ENCODE data around the gene KIAA1217.

The KIAA1217 gene

GRCh38 chr10:24545585-24545984 lies 336.6 kb downstream of the KIAA1217 start:
- no peak for TF ChIP-seq ZNF214 (tag by site-specific recombination; IDR thresholded peaks at IDR 0.05; ENCODE audit: borderline replicate concordance)
- no peak for TF ChIP-seq ZNF677 (tag by site-specific recombination; IDR thresholded peaks at IDR 0.05)
- TF ChIP-seq ZSCAN16 (tag by site-specific recombination; IDR thresholded peaks at IDR 0.05) = no peak
- TF ChIP-seq ZNF518A (tag by site-specific recombination; conservative IDR thresholded peaks at IDR 0.05; ENCODE audit: low read depth) = no peak
- no peak for TF ChIP-seq ZFP37 (tag by site-specific recombination; IDR thresholded peaks at IDR 0.05)
- no peak for TF ChIP-seq TSHZ1 (tag by site-specific recombination; IDR thresholded peaks at IDR 0.05; ENCODE audit: borderline replicate concordance)
- TF ChIP-seq ZNF501 (tag by site-specific recombination; IDR thresholded peaks at IDR 0.05) = no peak
- no peak for TF ChIP-seq ZNF394 (tag by site-specific recombination; IDR thresholded peaks at IDR 0.05; ENCODE audit: borderline replicate concordance)
- no peak for TF ChIP-seq BCL11B (tag by site-specific recombination; IDR thresholded peaks at IDR 0.05; ENCODE audit: low read depth)
- TF ChIP-seq ZNF830 (tag by site-specific recombination; IDR thresholded peaks at IDR 0.05; ENCODE audit: low read depth) = no peak
- TF ChIP-seq ZBTB11 (tag by site-specific recombination; conservative IDR thresholded peaks at IDR 0.05; ENCODE audit: low read depth) = no peak
- TF ChIP-seq ZNF623 (tag by site-specific recombination; IDR thresholded peaks at IDR 0.05) = no peak
- Histone ChIP-seq H3K4me1 (ENCODE audit: control insufficient read depth, insufficient read depth, low read length) (no peaks in the 10 kb centered on the region), H3K27ac (ENCODE audit: extremely low read depth, low read depth, low read length) (no peak overlapping the region), H3K4me3 (ENCODE audit: low read depth, low read length) (no peak overlapping the region), H3K36me3 (ENCODE audit: control insufficient read depth in 2 of 2, insufficient read depth in 1 of 2, low read length in 2 of 2) (peaks cover 0 to 26% of the 10 kb centered on the region in 2 experiments; a peak in 1 of 3 replicates), H3K9me3 (ENCODE audit: control insufficient read depth, insufficient read depth, low read depth, low read length) (no peaks in the 10 kb centered on the region)
- ChIA-PET CTCF (interaction anchor here (0.6 to 1.3 kb wide), 2 partner anchors 12 to 18 kb away, joined by 4 to 5 read pairs; no protein-coding TSS in a partner anchor), POLR2A (no interaction called here)

- POLR2A ChIA-PET = no interaction called here
- CTCF ChIA-PET = no interaction called here
- Histone ChIP-seq H3K36me3 (ENCODE audit: control insufficient read depth in 2 of 2, insufficient read depth in 1 of 2, low read length in 2 of 2) (no peaks in the 10 kb centered on the region), H3K4me1 (ENCODE audit: control insufficient read depth, insufficient read depth, low read length) (no peaks in the 10 kb centered on the region), H3K9me3 (ENCODE audit: control insufficient read depth, insufficient read depth, low read depth, low read length) (no peaks in the 10 kb centered on the region), H3K27ac (ENCODE audit: extremely low read depth, low read depth, low read length) (no peak overlapping the region), H3K4me3 (ENCODE audit: low read depth, low read length) (no peak overlapping the region)
- TF ChIP-seq ZNF645 (tag by site-specific recombination; IDR thresholded peaks at IDR 0.05) = no peak
- no peak for TF ChIP-seq ZNF561 (tag by site-specific recombination; IDR thresholded peaks at IDR 0.05; ENCODE audit: borderline replicate concordance)
- no peak for TF ChIP-seq ZNF18 (tag by site-specific recombination; IDR thresholded peaks at IDR 0.05)
- TF ChIP-seq ZNF114 (tag by site-specific recombination; IDR thresholded peaks at IDR 0.05) = no peak
- no peak for TF ChIP-seq ZBTB17 (tag by site-specific recombination; IDR thresholded peaks at IDR 0.05)
- TF ChIP-seq ZNF37A (tag by site-specific recombination; IDR thresholded peaks at IDR 0.05) = no peak
- TF ChIP-seq ZNF677 (tag by site-specific recombination; IDR thresholded peaks at IDR 0.05) = no peak
Observed at GRCh38 chr10:24550680-24551079, 341.7 kb downstream of the KIAA1217 start.
